ENCODE measurements around the gene CDCA7L. TPM values are rescaled to one million over a fixed set of nuclear protein-coding genes. Genes with fewer than 3 reads are reported as not detected.

The CDCA7L gene
- total RNA-seq, 2 experiments from 2014 or later = 66.4 to 67.9 TPM

GRCh38 chr7:21962677-21963076, 17.0 kb upstream of the CDCA7L start:
- no peaks in the 10 kb centered on the region for H3K36me3 Mint-ChIP-seq (ENCODE audit: low read depth)
- no peak overlapping the region for H3K27ac Mint-ChIP-seq
- H3K4me1 Mint-ChIP-seq (ENCODE audit: low read depth) = peaks cover 6% of the 10 kb centered on the region
- peaks cover 2% of the 10 kb centered on the region for H3K27me3 Mint-ChIP-seq (ENCODE audit: low read depth)
- ATAC-seq = no peak
- no peaks in the 10 kb centered on the region for H3K9me3 Mint-ChIP-seq (ENCODE audit: insufficient read depth)
- no peak for DNase-seq
- H3K4me3 Mint-ChIP-seq = no peak overlapping the region
- CTCF ChIA-PET = no interaction called here
- POLR2A ChIA-PET = no interaction called here

- H3K4me1 Mint-ChIP-seq (ENCODE audit: low read depth) = no peaks in the 10 kb centered on the region
- no peaks in the 10 kb centered on the region for H3K9me3 Mint-ChIP-seq (ENCODE audit: insufficient read depth)
- H3K4me3 Mint-ChIP-seq = no peak overlapping the region
- H3K27me3 Mint-ChIP-seq (ENCODE audit: low read depth) = peaks cover 2% of the 10 kb centered on the region
- ChIA-PET CTCF (no interaction called here), POLR2A (no interaction called here)
- DNase-seq = no peak
- no peak for ATAC-seq
- no peak overlapping the region for H3K27ac Mint-ChIP-seq
- no peaks in the 10 kb centered on the region for H3K36me3 Mint-ChIP-seq (ENCODE audit: low read depth)
Observed at GRCh38 chr7:21960922-21961321, 15.2 kb upstream of the CDCA7L start.

GRCh38 chr7:21959387-21959776, 13.7 kb upstream of the CDCA7L start:
- POLR2A ChIA-PET = no interaction called here
- DNase-seq = no peak
- no peak overlapping the region for H3K4me3 Mint-ChIP-seq
- H3K4me1 Mint-ChIP-seq (ENCODE audit: low read depth) = no peaks in the 10 kb centered on the region
- ATAC-seq = no peak
- H3K27me3 Mint-ChIP-seq (ENCODE audit: low read depth) = peaks cover 6% of the 10 kb centered on the region
- H3K9me3 Mint-ChIP-seq (ENCODE audit: insufficient read depth) = no peaks in the 10 kb centered on the region
- no peaks in the 10 kb centered on the region for H3K36me3 Mint-ChIP-seq (ENCODE audit: low read depth)
- CTCF ChIA-PET = no interaction called here
- no peak overlapping the region for H3K27ac Mint-ChIP-seq

- H3K36me3 Mint-ChIP-seq (ENCODE audit: low read depth) = no peaks in the 10 kb centered on the region
- CTCF ChIA-PET = no interaction called here
Observed at GRCh38 chr7:21953781-21954180, 8.1 kb upstream of the CDCA7L start.

GRCh38 chr7:21948887-21949540, 3.3 kb upstream of the CDCA7L start:
- peaks cover 10% of the 10 kb centered on the region for H3K27me3 Mint-ChIP-seq (ENCODE audit: low read depth)
- DNase-seq (no peak), ATAC-seq (no peak)
- ChIA-PET POLR2A (interaction anchor here (0.7 kb wide), 1 partner anchor 91 kb away, joined by 4 read pairs; no protein-coding TSS in a partner anchor), CTCF (interaction anchor here (0.7 to 1.3 kb wide), 2 partner anchors 12 to 699 kb away, joined by 4 to 5 read pairs; no protein-coding TSS in a partner anchor)
- H3K27ac Mint-ChIP-seq = no peak overlapping the region
- peaks cover 37% of the 10 kb centered on the region for H3K4me1 Mint-ChIP-seq (ENCODE audit: low read depth)
- no peak overlapping the region for H3K4me3 Mint-ChIP-seq
- no peaks in the 10 kb centered on the region for H3K9me3 Mint-ChIP-seq (ENCODE audit: insufficient read depth)
- H3K36me3 Mint-ChIP-seq (ENCODE audit: low read depth) = peaks cover 3% of the 10 kb centered on the region

More at GRCh38 chr7:21953781-21954180, 8.1 kb upstream of the CDCA7L start:
- Mint-ChIP-seq H3K4me1 (ENCODE audit: low read depth) (peaks cover 5% of the 10 kb centered on the region), H3K27ac (no peak overlapping the region), H3K9me3 (ENCODE audit: insufficient read depth) (no peaks in the 10 kb centered on the region), H3K4me3 (no peak overlapping the region), H3K27me3 (ENCODE audit: low read depth) (peaks cover 12% of the 10 kb centered on the region)
- POLR2A ChIA-PET = no interaction called here
- no peak for DNase-seq
- no peak for ATAC-seq

- ChIA-PET CTCF (interaction anchor here (0.7 kb wide), 1 partner anchor 699 kb away, joined by 4 read pairs; no protein-coding TSS in a partner anchor), POLR2A (no interaction called here)
- peaks cover 5% of the 10 kb centered on the region for H3K36me3 Mint-ChIP-seq (ENCODE audit: low read depth)
- H3K27ac Mint-ChIP-seq = no peak overlapping the region
- peaks cover 9% of the 10 kb centered on the region for H3K27me3 Mint-ChIP-seq (ENCODE audit: low read depth)
- no peak overlapping the region for H3K4me3 Mint-ChIP-seq
- peaks cover 44% of the 10 kb centered on the region for H3K4me1 Mint-ChIP-seq (ENCODE audit: low read depth)
- ATAC-seq = no peak
- no peak for DNase-seq
- H3K9me3 Mint-ChIP-seq (ENCODE audit: insufficient read depth) = no peaks in the 10 kb centered on the region
Observed at GRCh38 chr7:21948364-21948763, 2.7 kb upstream of the CDCA7L start.

GRCh38 chr7:21947946-21948345, 2.2 kb upstream of the CDCA7L start:
- no peaks in the 10 kb centered on the region for H3K9me3 Mint-ChIP-seq (ENCODE audit: insufficient read depth)
- ChIA-PET POLR2A (no interaction called here), CTCF (interaction anchor here (0.7 kb wide), 1 partner anchor 698 kb away, joined by 4 read pairs; no protein-coding TSS in a partner anchor)
- ATAC-seq (no peak), DNase-seq (no peak)
- peaks cover 48% of the 10 kb centered on the region for H3K4me1 Mint-ChIP-seq (ENCODE audit: low read depth)
- H3K4me3 Mint-ChIP-seq = no peak overlapping the region
- H3K27ac Mint-ChIP-seq = no peak overlapping the region
- H3K27me3 Mint-ChIP-seq (ENCODE audit: low read depth) = peaks cover 7% of the 10 kb centered on the region
- peaks cover 9% of the 10 kb centered on the region for H3K36me3 Mint-ChIP-seq (ENCODE audit: low read depth)

GRCh38 chr7:21947056-21947455, 1.4 kb upstream of the CDCA7L start:
- ATAC-seq (no peak), DNase-seq (no peak)
- peaks cover 7% of the 10 kb centered on the region for H3K27me3 Mint-ChIP-seq (ENCODE audit: low read depth)
- no peak overlapping the region for H3K4me3 Mint-ChIP-seq
- H3K27ac Mint-ChIP-seq = no peak overlapping the region
- no peaks in the 10 kb centered on the region for H3K9me3 Mint-ChIP-seq (ENCODE audit: insufficient read depth)
- H3K36me3 Mint-ChIP-seq (ENCODE audit: low read depth) = peaks cover 16% of the 10 kb centered on the region
- peaks cover 57% of the 10 kb centered on the region for H3K4me1 Mint-ChIP-seq (ENCODE audit: low read depth)
- POLR2A ChIA-PET = no interaction called here
- CTCF ChIA-PET = no interaction called here

GRCh38 chr7:21946222-21946709, 567 bp upstream of the CDCA7L start:
- ATAC-seq = no peak
- CTCF ChIA-PET = interaction anchor here (1.6 kb wide), 1 partner anchor 21 kb away, joined by 4 read pairs; no protein-coding TSS in a partner anchor
- H3K4me3 Mint-ChIP-seq = peak overlapping the region; percentile 92
- H3K27me3 Mint-ChIP-seq (ENCODE audit: low read depth) = peaks cover 7% of the 10 kb centered on the region
- H3K36me3 Mint-ChIP-seq (ENCODE audit: low read depth) = peaks cover 21% of the 10 kb centered on the region
- peak overlapping the region; percentile 93 for H3K27ac Mint-ChIP-seq
- H3K4me1 Mint-ChIP-seq (ENCODE audit: low read depth) = peaks cover 65% of the 10 kb centered on the region
- H3K9me3 Mint-ChIP-seq (ENCODE audit: insufficient read depth) = no peaks in the 10 kb centered on the region
- DNase-seq = no peak
- POLR2A ChIA-PET = interaction anchor here (1.0 to 1.4 kb wide), 4 partner anchors 9 to 332 kb away, joined by 3 to 6 read pairs (median 4); no protein-coding TSS in a partner anchor

- H3K27ac Mint-ChIP-seq = peak overlapping the region; percentile 93
- no peaks in the 10 kb centered on the region for H3K9me3 Mint-ChIP-seq (ENCODE audit: insufficient read depth)
- peaks cover 75% of the 10 kb centered on the region for H3K4me1 Mint-ChIP-seq (ENCODE audit: low read depth)
- DNase-seq (peak; percentile 62), ATAC-seq (peak; percentile 25)
- peak overlapping the region; percentile 92 for H3K4me3 Mint-ChIP-seq
- CTCF ChIA-PET = interaction anchor here (0.6 to 2.3 kb wide), 7 partner anchors 19 to 517 kb away, joined by 3 to 6 read pairs (median 3); partner anchors contain the start of gene SP4
- H3K27me3 Mint-ChIP-seq (ENCODE audit: low read depth) = peaks cover 5% of the 10 kb centered on the region
- H3K36me3 Mint-ChIP-seq (ENCODE audit: low read depth) = peaks cover 24% of the 10 kb centered on the region
- POLR2A ChIA-PET = interaction anchor here (0.6 to 1.5 kb wide), 8 partner anchors 9 to 1718 kb away, joined by 3 to 7 read pairs (median 4); partner anchors contain the start of gene SP4
Observed at GRCh38 chr7:21944616-21945453, 864 bp downstream of the CDCA7L start.

- ChIA-PET POLR2A (no interaction called here), CTCF (interaction anchor here (0.8 to 2.3 kb wide), 3 partner anchors 12 to 757 kb away, joined by 3 to 6 read pairs (median 5); no protein-coding TSS in a partner anchor)
- Mint-ChIP-seq H3K27me3 (ENCODE audit: low read depth) (peaks cover 1% of the 10 kb centered on the region), H3K36me3 (ENCODE audit: low read depth) (peaks cover 37% of the 10 kb centered on the region), H3K4me3 (peak overlapping the region; percentile 17), H3K9me3 (ENCODE audit: insufficient read depth) (no peaks in the 10 kb centered on the region), H3K27ac (no peak overlapping the region), H3K4me1 (ENCODE audit: low read depth) (peaks cover 80% of the 10 kb centered on the region)
- no peak for DNase-seq
- no peak for ATAC-seq
Observed at GRCh38 chr7:21943436-21943835, 2.3 kb downstream of the CDCA7L start.
